ENCODE measurements around the gene PKNOX2.

The PKNOX2 gene

GRCh38 chr11:125460275-125460674 lies 295.7 kb downstream of the PKNOX2 start:
- Mint-ChIP-seq H3K27me3 (peaks cover 5% of the 10 kb centered on the region), H3K4me3 (no peak overlapping the region), H3K4me1 (no peaks in the 10 kb centered on the region), H3K27ac (no peak overlapping the region), H3K36me3 (no peaks in the 10 kb centered on the region), H3K9me3 (no peaks in the 10 kb centered on the region)
- DNase-seq (ENCODE audit: low spot score in 2 of 2) (no peak), ATAC-seq (ENCODE audit: low read depth) (no peak)

DNA sequence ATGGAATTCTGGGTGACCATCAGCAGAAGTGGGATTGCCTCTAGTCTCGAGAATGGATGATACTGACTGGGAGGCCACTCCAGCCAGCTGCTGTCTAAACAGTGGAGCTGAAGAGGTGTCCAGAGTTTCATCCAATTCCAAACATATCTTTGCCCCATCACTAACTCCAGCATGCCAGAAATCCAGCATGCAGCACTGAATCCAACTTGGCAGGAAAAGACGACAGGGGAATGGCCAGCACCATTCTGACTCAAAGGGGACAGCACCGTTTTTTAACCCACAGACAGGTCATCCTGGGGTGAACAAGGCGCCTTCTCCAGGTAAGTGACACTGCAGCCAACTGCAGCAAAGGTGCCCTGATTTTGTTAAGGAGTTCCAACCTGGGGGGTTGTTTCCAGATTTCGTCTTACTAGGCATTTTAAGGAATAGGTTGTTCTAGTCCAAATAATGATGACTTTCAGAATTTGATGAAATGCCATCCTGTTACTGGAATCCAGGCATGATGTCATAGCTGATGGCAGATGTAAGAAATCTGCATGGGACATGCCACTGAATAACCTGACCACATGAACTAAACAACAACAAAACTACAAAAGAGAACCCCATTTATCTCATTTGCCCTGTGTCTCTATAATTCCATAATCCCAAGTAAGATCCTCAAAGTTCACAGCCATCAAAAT lies 299.2 kb downstream of the PKNOX2 start:
- no peak overlapping the region for H3K27ac Mint-ChIP-seq
- DNase-seq (ENCODE audit: low spot score in 2 of 2) (no peak), ATAC-seq (ENCODE audit: low read depth) (no peak)
- no peaks in the 10 kb centered on the region for H3K36me3 Mint-ChIP-seq
- H3K27me3 Mint-ChIP-seq = peaks cover 9% of the 10 kb centered on the region
- no peak overlapping the region for H3K4me3 Mint-ChIP-seq
- H3K4me1 Mint-ChIP-seq = no peaks in the 10 kb centered on the region
- no peaks in the 10 kb centered on the region for H3K9me3 Mint-ChIP-seq

- Mint-ChIP-seq H3K27ac (no peak overlapping the region), H3K4me1 (no peaks in the 10 kb centered on the region), H3K4me3 (no peak overlapping the region), H3K9me3 (no peaks in the 10 kb centered on the region), H3K36me3 (no peaks in the 10 kb centered on the region), H3K27me3 (peaks cover 9% of the 10 kb centered on the region)
- DNase-seq (ENCODE audit: low spot score in 2 of 2) (no peak), ATAC-seq (ENCODE audit: low read depth) (no peak)
Measured at GRCh38 chr11:125464270-125464662, 299.7 kb downstream of the PKNOX2 start.

- Mint-ChIP-seq H3K27me3 (peaks cover 9% of the 10 kb centered on the region), H3K9me3 (no peaks in the 10 kb centered on the region), H3K4me3 (no peak overlapping the region), H3K36me3 (no peaks in the 10 kb centered on the region), H3K4me1 (no peaks in the 10 kb centered on the region), H3K27ac (no peak overlapping the region)
- ATAC-seq (ENCODE audit: low read depth) (no peak), DNase-seq (ENCODE audit: low spot score in 2 of 2) (no peak)
Measured at GRCh38 chr11:125464666-125465065, 300.1 kb downstream of the PKNOX2 start.

- DNase-seq (ENCODE audit: low spot score in 2 of 2) (no peak), ATAC-seq (ENCODE audit: low read depth) (no peak)
- Mint-ChIP-seq H3K27ac (no peak overlapping the region), H3K36me3 (no peaks in the 10 kb centered on the region), H3K27me3 (peaks cover 9% of the 10 kb centered on the region), H3K4me3 (no peak overlapping the region), H3K9me3 (no peaks in the 10 kb centered on the region), H3K4me1 (no peaks in the 10 kb centered on the region)
Measured at GRCh38 chr11:125465255-125465654, 300.7 kb downstream of the PKNOX2 start.

- Mint-ChIP-seq H3K4me1 (no peaks in the 10 kb centered on the region), H3K27ac (no peak overlapping the region), H3K36me3 (no peaks in the 10 kb centered on the region), H3K27me3 (peaks cover 9% of the 10 kb centered on the region), H3K4me3 (no peak overlapping the region), H3K9me3 (no peaks in the 10 kb centered on the region)
- DNase-seq (ENCODE audit: low spot score in 2 of 2) = no peak
- no peak for ATAC-seq (ENCODE audit: low read depth)
Measured at GRCh38 chr11:125465701-125466100, 301.1 kb downstream of the PKNOX2 start.

- no peak for ATAC-seq (ENCODE audit: low read depth)
- no peak overlapping the region for H3K4me3 Mint-ChIP-seq
Measured at GRCh38 chr11:125468025-125468424, 303.5 kb downstream of the PKNOX2 start.

GRCh38 chr11:125468852-125469251 lies 304.3 kb downstream of the PKNOX2 start:
- DNase-seq (ENCODE audit: low spot score in 2 of 2) (no peak), ATAC-seq (ENCODE audit: low read depth) (no peak)
- Mint-ChIP-seq H3K4me3 (no peak overlapping the region), H3K27ac (no peak overlapping the region), H3K9me3 (no peaks in the 10 kb centered on the region), H3K4me1 (no peaks in the 10 kb centered on the region), H3K36me3 (no peaks in the 10 kb centered on the region), H3K27me3 (peaks cover 8% of the 10 kb centered on the region)

More at GRCh38 chr11:125468025-125468424, 303.5 kb downstream of the PKNOX2 start:
- H3K9me3 Mint-ChIP-seq = no peaks in the 10 kb centered on the region
- no peak overlapping the region for H3K27ac Mint-ChIP-seq
- no peak for DNase-seq (ENCODE audit: low spot score in 2 of 2)
- no peaks in the 10 kb centered on the region for H3K36me3 Mint-ChIP-seq
- no peaks in the 10 kb centered on the region for H3K4me1 Mint-ChIP-seq
- peaks cover 9% of the 10 kb centered on the region for H3K27me3 Mint-ChIP-seq

DNA sequence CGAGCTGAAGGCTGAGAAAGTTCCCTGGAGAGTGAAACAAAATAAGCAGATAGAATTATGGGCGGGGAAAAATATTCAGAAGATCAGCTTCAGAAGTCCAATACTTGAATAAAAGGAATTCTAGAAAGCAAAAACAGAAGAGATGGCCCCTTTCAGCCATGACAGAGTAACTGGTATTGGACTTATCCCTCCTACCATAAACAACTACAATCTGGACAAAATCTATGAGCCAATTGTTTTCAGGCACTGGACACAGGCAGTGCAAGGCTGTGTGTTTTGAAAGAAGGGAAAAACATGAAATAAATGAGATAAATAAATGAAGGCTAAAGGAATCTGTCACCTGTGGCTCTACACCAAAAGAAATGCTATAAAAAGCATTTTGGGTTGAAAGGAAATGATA lies 305.8 kb downstream of the PKNOX2 start:
- Mint-ChIP-seq H3K27ac (no peak overlapping the region), H3K9me3 (no peaks in the 10 kb centered on the region), H3K27me3 (peaks cover 3% of the 10 kb centered on the region), H3K4me3 (no peak overlapping the region), H3K4me1 (no peaks in the 10 kb centered on the region), H3K36me3 (no peaks in the 10 kb centered on the region)
- DNase-seq (ENCODE audit: low spot score in 2 of 2) (no peak), ATAC-seq (ENCODE audit: low read depth) (no peak)

DNA sequence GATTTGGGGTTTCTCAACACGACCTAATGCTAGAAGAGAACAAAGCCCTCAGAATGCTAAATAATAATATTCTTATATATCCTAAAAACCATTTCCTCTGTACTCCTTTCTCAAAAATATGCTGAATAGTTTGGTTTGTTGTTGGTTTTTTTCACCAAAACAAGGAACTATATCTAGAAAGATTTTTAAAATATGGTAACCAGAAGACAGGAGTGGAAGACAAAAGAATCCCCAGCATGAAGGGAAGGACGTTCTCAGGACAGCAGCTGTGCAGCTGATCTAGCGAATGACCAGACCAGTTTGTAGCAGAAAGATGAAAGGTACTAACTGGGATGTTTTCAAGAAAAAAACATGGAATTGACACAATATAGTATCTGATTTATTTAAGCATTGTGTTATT lies 312.2 kb downstream of the PKNOX2 start:
- ATAC-seq (ENCODE audit: low read depth) (no peak), DNase-seq (ENCODE audit: low spot score in 2 of 2) (no peak)
- Mint-ChIP-seq H3K4me1 (no peaks in the 10 kb centered on the region), H3K27me3 (peaks cover 3% of the 10 kb centered on the region), H3K9me3 (no peaks in the 10 kb centered on the region), H3K4me3 (no peak overlapping the region), H3K36me3 (no peaks in the 10 kb centered on the region), H3K27ac (no peak overlapping the region)

DNA sequence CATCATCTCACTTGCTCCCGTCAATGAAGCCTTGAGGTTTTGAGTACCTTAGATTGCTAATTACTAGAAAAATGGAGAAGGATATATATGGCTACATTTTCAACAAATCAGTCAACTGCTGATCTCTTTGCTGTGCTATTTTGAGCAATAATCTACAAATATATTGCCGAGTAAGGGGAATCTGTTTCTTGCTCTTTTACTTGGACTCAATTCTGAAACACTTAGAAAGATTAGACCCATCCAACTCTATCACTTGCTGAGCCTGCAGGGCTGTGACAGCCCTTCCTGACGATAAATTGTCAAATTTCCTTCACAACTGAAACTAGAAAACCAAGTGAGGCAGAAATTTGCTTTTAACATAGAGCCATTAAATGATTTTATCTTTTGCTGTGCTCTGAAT lies 314.6 kb downstream of the PKNOX2 start:
- Mint-ChIP-seq H3K27me3 (peaks cover 3% of the 10 kb centered on the region), H3K4me3 (no peak overlapping the region), H3K9me3 (no peaks in the 10 kb centered on the region), H3K4me1 (no peaks in the 10 kb centered on the region), H3K27ac (no peak overlapping the region), H3K36me3 (no peaks in the 10 kb centered on the region)
- ATAC-seq (ENCODE audit: low read depth) (no peak), DNase-seq (ENCODE audit: low spot score in 2 of 2) (no peak)

DNA sequence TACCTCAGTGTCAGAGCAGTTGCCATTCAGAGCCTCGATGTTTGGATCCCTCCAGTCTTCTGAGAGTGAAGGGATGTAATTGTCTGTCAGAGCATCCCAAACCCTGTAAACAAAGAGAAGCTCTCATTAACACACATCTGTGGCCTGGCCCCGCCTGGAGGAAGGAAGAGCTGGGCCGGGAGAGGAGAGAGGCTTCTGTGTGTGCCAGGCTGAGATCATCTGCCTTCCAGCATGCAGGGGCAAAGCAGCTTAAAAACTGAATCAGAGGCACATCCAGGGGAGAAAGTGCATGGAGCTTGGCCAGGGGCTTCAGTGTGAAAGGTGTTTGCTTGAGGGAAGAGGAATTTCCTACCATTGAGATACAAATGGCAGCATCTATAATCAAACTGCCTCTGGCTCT lies 317.0 kb downstream of the PKNOX2 start:
- ATAC-seq (ENCODE audit: low read depth) (no peak), DNase-seq (ENCODE audit: low spot score in 2 of 2) (no peak)
- Mint-ChIP-seq H3K9me3 (no peaks in the 10 kb centered on the region), H3K4me3 (no peak overlapping the region), H3K27ac (no peak overlapping the region), H3K36me3 (no peaks in the 10 kb centered on the region), H3K4me1 (no peaks in the 10 kb centered on the region), H3K27me3 (no peaks in the 10 kb centered on the region)
